GM10248 (cell line): Measurements from ENCODE around the gene REPIN1.

Experiments used
- CTCF ChIA-PET: fragments of 300-600 bp; sonication (Branson Sonifier 250); formaldehyde crosslinking; extraction: SDS; loops from one replicate; lab custom pipeline; 2021; ENCODE audit warnings: antibody characterized with exemption; lab: Yijun Ruan, JAX
- POLR2A ChIA-PET: fragments of 350-650 bp; sonication (Branson Sonifier 250); formaldehyde crosslinking; extraction: SDS; loops from one replicate; lab custom pipeline; 2020; ENCODE audit warnings: antibody characterized with exemption; lab: Yijun Ruan, JAX
- DNase-seq: peaks from one replicate; pipeline ENCODE4 v3.0.0; 2012; ENCODE audit errors: extremely low spot score
- TF ChIP-seq, protein P1 (sequence below): IDR thresholded peaks from 2 replicates; pipeline ENCODE4 v1.5.1; 2012; ENCODE audit warnings: mild to moderate bottlenecking, low read depth; ENCODE audit errors: extremely low read depth, missing control alignments, control extremely low read depth

The REPIN1 gene

DNA sequence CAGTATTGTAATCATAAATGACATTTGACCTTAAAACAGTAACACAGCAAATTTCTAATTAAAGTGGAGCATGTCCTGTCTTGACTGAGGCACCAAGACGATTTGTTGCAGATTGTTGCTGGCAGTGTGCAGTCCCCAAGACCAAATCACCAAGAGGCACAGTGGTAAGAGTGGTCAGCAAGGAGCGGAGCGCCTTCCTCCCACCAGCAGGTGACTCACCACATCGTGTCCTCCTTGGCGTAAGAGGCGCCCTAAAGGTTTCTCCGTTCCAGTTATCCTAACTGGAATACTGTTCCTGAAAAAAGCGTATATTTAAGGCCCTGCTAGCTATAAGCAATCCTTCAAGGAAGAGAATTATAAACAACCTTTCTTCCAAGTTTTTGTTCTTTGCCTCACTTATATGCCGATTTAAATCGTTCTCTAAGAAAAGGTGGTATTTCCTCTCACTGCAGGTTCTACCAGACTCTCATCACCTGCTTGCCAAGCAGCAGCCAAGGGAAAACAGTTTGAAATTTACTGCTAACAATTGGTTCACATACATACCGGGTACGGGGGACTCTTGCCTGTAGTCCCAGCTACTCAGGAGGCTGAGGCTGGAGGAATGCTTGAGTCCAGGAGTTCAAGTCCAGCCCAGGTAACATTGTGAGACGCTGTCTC lies 10.7 kb upstream of the REPIN1 start:
- ChIA-PET CTCF (interaction anchor here (1.3 to 5.6 kb wide), 7 partner anchors 9 to 63 kb away, joined by 3 to 66 read pairs (median 5); partner anchors contain the start of gene REPIN1), POLR2A (no interaction called here)
- TF ChIP-seq, protein P1, sequence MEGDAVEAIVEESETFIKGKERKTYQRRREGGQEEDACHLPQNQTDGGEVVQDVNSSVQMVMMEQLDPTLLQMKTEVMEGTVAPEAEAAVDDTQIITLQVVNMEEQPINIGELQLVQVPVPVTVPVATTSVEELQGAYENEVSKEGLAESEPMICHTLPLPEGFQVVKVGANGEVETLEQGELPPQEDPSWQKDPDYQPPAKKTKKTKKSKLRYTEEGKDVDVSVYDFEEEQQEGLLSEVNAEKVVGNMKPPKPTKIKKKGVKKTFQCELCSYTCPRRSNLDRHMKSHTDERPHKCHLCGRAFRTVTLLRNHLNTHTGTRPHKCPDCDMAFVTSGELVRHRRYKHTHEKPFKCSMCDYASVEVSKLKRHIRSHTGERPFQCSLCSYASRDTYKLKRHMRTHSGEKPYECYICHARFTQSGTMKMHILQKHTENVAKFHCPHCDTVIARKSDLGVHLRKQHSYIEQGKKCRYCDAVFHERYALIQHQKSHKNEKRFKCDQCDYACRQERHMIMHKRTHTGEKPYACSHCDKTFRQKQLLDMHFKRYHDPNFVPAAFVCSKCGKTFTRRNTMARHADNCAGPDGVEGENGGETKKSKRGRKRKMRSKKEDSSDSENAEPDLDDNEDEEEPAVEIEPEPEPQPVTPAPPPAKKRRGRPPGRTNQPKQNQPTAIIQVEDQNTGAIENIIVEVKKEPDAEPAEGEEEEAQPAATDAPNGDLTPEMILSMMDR: no peak
- no peak for DNase-seq

- TF ChIP-seq, protein P1: no peak
- CTCF ChIA-PET: interaction anchor here (1.3 to 5.6 kb wide), 6 partner anchors 9 to 63 kb away, joined by 3 to 66 read pairs (median 4); partner anchors contain the start of gene REPIN1
- POLR2A ChIA-PET: no interaction called here
- no peak for DNase-seq
Observed at GRCh38 chr7:150358433-150358832, 10.2 kb upstream of the REPIN1 start.

- TF ChIP-seq, protein P1: no peak
- POLR2A ChIA-PET: no interaction called here
- no peak for DNase-seq
- CTCF ChIA-PET: interaction anchor here (1.3 to 5.6 kb wide), 5 partner anchors 9 to 42 kb away, joined by 3 to 66 read pairs (median 5); partner anchors contain the start of gene REPIN1
Observed at GRCh38 chr7:150358988-150359621, 9.5 kb upstream of the REPIN1 start.

- ChIA-PET CTCF (no interaction called here), POLR2A (no interaction called here)
- TF ChIP-seq, protein P1: no peak
- no peak for DNase-seq
Observed at GRCh38 chr7:150359622-150360362, 8.8 kb upstream of the REPIN1 start.

GRCh38 chr7:150360363-150361058 lies 8.1 kb upstream of the REPIN1 start:
- POLR2A ChIA-PET: no interaction called here
- CTCF ChIA-PET: no interaction called here
- TF ChIP-seq, protein P1: no peak
- DNase-seq: no peak

GRCh38 chr7:150361402-150361801 lies 7.2 kb upstream of the REPIN1 start:
- ChIA-PET CTCF (interaction anchor here (1.1 to 1.2 kb wide), 2 partner anchors 59 to 77 kb away, joined by 3 read pairs; no protein-coding TSS in a partner anchor), POLR2A (no interaction called here)
- no peak for DNase-seq
- TF ChIP-seq, protein P1: no peak
